Activated T-helper 2 cell treated with anti-CD3 and anti-CD28 coated beads, Interferon-gamma antibody, Interleukin-2, Interleukin-4, amounts not matched to agents 10 μg/mL and 5 μg/mL and 100 μg/mL, durations not matched to agents 14 hours and 24 hours and 36 hours (primary cell): Measurements from ENCODE around the gene MAP4K3. TPM values are rescaled to one million over a fixed set of nuclear protein-coding genes. Genes with fewer than 3 reads are reported as not detected.
"Not testable (repeated sequence)": the region's sequence is repeated elsewhere in the genome, so short reads cannot be mapped to it uniquely, and the experiment has no call there.

Source experiments
- DNase-seq: peaks from one replicate; pipeline ENCODE4 v3.0.0; 2021; ENCODE audit warnings: low spot score
- H3K27ac Mint-ChIP-seq: one replicate; pipeline ENCODE4 v1.8.0; 2021; ENCODE audit warnings: mixed read lengths
- H3K27me3 Mint-ChIP-seq: one replicate; pipeline ENCODE4 v1.8.0; 2021; ENCODE audit warnings: low read depth, mixed read lengths
- H3K36me3 Mint-ChIP-seq: one replicate; pipeline ENCODE4 v1.8.0; 2021; ENCODE audit warnings: low read depth, mixed read lengths
- H3K4me1 Mint-ChIP-seq: one replicate; pipeline ENCODE4 v1.8.0; 2021; ENCODE audit warnings: low read depth, mixed read lengths
- H3K4me3 Mint-ChIP-seq: one replicate; pipeline ENCODE4 v1.8.0; 2021; ENCODE audit warnings: low read depth, mild to moderate bottlenecking, moderate library complexity, mixed read lengths
- H3K9me3 Mint-ChIP-seq: one replicate; pipeline ENCODE4 v1.8.0; 2021; ENCODE audit warnings: mixed read lengths
- intact Hi-C: fragments of 100-400 bp; cut with micrococcal nuclease; formaldehyde crosslinking; loops from one replicate; pipeline ENCODE4 v1.15.1; 2023
- total RNA-seq: library from RNA; stranded (reverse); gene quantifications from 2 replicates; pipeline ENCODE4 v1.2.3, GENCODE V29; 2022

MAP4K3 gene
- total RNA-seq, 1 donor from 2014 or later, result 22.7 TPM

DNA sequence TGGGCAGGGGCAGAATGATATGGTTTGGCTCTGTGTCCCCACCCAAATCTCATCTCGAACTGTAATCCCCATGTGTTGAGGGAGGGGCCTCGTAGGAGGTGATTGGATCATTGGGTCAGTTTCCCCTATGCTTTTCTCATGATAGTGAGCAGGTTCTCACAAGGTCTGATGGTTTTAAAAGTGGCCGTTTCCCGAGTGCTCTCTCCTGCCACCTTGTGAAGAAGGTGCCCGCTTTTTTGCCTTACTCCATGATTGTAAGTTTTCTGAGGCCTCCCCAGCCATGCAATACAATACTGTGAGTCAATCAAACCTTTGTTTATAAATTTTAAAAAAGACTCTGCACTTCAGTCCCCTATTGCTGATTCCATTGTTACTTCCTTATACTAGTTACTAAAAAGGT lies 110.4 kb downstream of the MAP4K3 start:
- H3K9me3 Mint-ChIP-seq, result no peaks in the 10 kb centered on the region
- no peak for DNase-seq
- H3K4me3 Mint-ChIP-seq, result no peak overlapping the region
- intact Hi-C loops, result no loop called here
- H3K4me1 Mint-ChIP-seq, result peaks cover 10% of the 10 kb centered on the region
- no peaks in the 10 kb centered on the region for H3K27me3 Mint-ChIP-seq
- peaks cover 26% of the 10 kb centered on the region for H3K36me3 Mint-ChIP-seq
- no peak overlapping the region for H3K27ac Mint-ChIP-seq

DNA sequence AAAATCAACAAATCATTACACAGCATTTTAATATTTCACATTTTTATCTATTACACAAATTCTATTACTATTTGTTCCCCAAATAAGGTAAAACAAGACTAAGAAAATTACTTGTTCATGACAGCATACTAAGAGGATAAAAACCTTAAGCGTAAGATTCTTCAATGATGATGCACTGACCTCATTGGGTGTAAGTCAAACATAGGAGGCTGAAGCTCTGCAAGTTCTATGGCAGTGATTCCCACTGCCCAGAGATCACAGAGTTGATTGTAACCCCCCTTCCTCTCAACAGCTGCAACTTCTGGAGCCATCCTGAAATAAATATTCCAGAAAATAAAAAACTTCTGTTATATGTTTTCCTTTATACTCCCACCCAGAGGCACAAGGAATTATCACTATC lies 111.1 kb downstream of the MAP4K3 start:
- peaks cover 6% of the 10 kb centered on the region for H3K4me1 Mint-ChIP-seq
- H3K27ac Mint-ChIP-seq, result no peak overlapping the region
- no peaks in the 10 kb centered on the region for H3K9me3 Mint-ChIP-seq
- H3K27me3 Mint-ChIP-seq, result no peaks in the 10 kb centered on the region
- H3K4me3 Mint-ChIP-seq, result no peak overlapping the region
- H3K36me3 Mint-ChIP-seq, result peaks cover 21% of the 10 kb centered on the region
- DNase-seq, result no peak
- intact Hi-C loops, result no loop called here

DNA sequence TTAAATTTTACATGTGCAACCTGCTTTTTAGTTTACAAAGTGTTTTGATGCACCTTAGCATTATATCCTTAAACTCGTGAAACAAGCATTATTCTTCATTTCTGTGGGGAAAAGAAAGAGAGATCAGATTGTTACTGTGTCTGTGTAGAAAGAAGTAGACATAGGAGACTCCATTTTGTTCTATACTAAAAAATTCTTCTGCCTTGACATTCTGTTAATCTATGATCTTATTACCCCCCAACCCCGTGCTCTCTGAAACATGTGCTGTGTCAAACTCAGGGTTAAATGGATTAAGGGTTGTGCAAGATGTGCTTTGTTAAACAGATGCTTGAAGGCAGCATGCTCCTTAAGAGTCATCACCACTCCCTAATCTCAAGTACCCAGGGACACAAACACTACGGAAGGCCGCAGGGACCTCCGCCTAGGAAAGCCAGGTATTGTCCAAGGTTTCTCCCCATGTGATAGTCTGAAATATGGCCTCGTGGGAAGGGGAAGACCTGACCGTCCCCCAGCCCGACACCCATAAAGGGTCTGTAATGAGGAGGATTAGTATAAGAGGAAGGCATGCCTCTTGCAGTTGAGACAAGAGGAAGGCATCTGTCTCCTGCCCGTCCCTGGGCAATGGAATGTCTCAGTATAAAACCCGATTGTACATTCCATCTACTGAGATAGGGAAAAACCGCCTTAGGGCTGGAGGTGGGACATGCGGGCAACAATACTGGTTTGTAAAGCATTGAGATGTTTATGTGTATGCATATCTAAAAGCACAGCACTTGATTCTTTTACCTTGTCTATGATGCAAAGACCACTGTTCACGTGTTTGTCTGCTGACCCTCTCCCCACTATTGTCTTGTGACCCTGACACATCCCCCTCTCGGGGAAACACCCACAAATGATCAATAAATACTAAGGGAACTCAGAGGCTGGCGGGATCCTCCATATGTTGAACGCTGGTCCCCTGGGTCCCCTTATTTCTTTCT lies 115.7 kb downstream of the MAP4K3 start:
- DNase-seq, H3K27me3 Mint-ChIP-seq, H3K36me3 Mint-ChIP-seq, H3K4me3 Mint-ChIP-seq, H3K9me3 Mint-ChIP-seq, H3K4me1 Mint-ChIP-seq, intact Hi-C loops, H3K27ac Mint-ChIP-seq: not testable (repeated sequence)

DNA sequence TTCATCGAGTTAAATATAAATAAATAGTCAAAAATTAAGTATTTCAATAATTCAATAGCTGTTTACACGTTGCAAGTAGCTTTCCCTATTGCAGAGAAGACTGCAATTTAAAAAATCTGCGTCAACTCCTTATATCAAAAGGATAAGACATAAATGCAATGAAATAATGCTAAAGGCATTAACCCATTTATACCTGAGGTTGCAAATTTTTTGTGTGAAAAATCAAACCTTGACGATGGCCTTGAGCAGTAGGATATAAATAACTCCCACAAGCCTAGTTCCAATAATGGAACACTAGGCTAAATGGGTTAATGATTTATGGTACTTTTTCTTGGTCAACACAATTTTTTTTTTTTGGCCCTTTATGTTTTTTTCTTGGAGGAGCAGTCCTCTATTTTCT lies 116.9 kb downstream of the MAP4K3 start:
- Mint-ChIP-seq H3K27ac (no peak overlapping the region), H3K4me1 (no peaks in the 10 kb centered on the region), H3K4me3 (no peak overlapping the region), H3K9me3 (no peaks in the 10 kb centered on the region), H3K27me3 (no peaks in the 10 kb centered on the region), H3K36me3 (peaks cover 5% of the 10 kb centered on the region)
- intact Hi-C loops, result no loop called here
- DNase-seq, result no peak

DNA sequence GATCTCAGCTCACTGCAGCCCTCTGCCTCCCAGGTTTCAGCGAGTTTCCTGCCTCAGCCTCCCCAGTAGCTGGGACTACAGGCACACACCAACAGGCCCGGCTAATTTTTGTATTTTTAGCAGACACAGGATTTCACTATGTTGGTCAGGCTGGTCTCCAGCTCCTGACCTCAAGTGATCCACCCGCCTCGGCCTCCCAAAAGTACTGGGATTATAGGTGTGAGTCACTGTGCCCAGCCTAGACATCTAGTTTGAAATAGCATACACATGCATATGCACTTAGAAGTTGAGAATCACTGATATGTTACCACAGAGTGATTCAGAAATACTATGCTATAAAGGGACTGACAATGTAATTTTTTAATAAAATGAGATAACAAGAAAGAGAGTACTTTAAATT lies 123.5 kb downstream of the MAP4K3 start:
- no peak overlapping the region for H3K4me3 Mint-ChIP-seq
- no peak for DNase-seq
- H3K4me1 Mint-ChIP-seq, result no peaks in the 10 kb centered on the region
- intact Hi-C loops, result no loop called here
- H3K9me3 Mint-ChIP-seq, result no peaks in the 10 kb centered on the region
- H3K27me3 Mint-ChIP-seq, result no peaks in the 10 kb centered on the region
- no peak overlapping the region for H3K27ac Mint-ChIP-seq
- H3K36me3 Mint-ChIP-seq, result peaks cover 5% of the 10 kb centered on the region

DNA sequence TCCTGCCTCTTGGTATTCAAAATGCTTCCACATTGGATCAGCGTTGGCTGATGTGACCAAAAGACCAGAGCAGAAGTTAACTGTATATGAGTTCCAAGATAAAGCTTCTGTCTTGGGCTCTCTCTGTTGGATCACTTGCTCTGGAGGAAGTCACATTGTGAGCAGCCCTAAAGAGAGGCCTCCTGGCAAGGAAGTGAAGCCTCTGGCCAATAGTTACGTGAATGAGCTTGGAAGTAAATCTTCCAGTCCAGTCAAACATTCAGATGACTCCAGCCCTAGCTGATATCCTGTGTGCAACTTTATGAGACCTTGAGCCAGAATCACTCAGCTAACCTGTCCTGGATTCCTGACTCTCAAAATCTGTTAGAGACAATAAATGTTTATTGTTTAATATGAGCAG lies 125.6 kb downstream of the MAP4K3 start:
- intact Hi-C loops, result no loop called here
- DNase-seq, result no peak
- Mint-ChIP-seq H3K36me3 (no peaks in the 10 kb centered on the region), H3K4me3 (no peak overlapping the region), H3K27me3 (no peaks in the 10 kb centered on the region), H3K9me3 (no peaks in the 10 kb centered on the region), H3K4me1 (no peaks in the 10 kb centered on the region), H3K27ac (no peak overlapping the region)

DNA sequence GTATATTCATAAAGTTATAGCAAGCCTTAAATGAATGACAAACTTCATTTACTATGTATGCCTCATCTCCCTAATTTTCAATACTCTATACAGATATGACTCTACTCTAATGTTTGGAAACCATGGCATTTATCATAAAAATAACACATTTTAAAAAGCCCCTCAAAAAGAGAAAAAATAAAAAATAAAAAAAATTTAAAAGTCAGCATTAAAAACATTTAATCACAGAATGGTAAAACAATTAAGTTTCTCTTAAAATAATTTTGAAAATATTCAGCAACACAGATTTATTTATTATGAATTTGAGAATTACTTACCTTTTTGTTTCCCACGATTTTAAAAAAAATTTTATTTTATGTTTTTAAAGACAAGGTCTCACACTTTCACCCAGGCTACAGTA lies 128.3 kb downstream of the MAP4K3 start:
- Mint-ChIP-seq H3K27me3 (no peaks in the 10 kb centered on the region), H3K36me3 (no peaks in the 10 kb centered on the region), H3K27ac (no peak overlapping the region), H3K4me1 (no peaks in the 10 kb centered on the region), H3K9me3 (no peaks in the 10 kb centered on the region), H3K4me3 (no peak overlapping the region)
- intact Hi-C loops, result no loop called here
- DNase-seq, result no peak

DNA sequence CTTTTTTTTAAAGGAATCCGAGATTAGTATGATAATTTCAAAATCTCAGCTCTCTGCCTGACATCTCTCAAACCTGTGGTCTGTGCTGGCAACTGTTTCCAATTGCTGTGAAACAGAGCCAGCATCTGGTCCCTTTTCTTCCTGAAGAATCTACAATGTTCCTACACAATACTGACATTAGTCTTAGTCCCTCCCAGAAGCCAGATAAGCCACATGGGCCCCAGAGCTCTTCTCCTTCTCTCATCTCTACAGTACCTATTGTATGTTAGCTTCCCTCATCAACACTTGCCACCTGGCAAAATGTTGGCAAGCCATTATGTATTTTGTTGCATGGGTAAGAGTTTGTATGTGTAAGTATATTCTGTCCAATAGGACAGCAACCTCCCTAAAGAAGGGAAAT lies 130.5 kb downstream of the MAP4K3 start:
- Mint-ChIP-seq H3K36me3 (no peaks in the 10 kb centered on the region), H3K9me3 (no peaks in the 10 kb centered on the region), H3K4me3 (no peak overlapping the region), H3K27ac (no peak overlapping the region), H3K4me1 (no peaks in the 10 kb centered on the region), H3K27me3 (no peaks in the 10 kb centered on the region)
- no peak for DNase-seq
- intact Hi-C loops, result no loop called here

DNA sequence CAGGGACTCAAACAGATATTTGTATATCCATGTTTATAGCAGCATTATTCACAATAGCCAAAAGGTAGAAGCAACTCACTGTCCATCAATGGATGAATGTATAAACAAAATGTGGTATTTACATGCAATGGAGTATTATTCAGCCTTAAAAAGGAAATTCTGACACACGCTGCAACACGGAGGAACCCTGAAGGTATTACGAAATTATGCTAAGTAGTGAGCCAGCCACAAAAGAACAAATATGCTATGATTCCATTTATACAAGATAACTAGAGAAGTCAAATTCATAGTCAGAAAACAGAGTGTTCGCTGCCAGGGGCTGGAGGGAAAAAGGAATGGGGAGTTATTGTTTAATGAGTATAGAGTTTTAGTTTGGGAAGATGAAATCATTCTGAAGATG lies 132.4 kb downstream of the MAP4K3 start:
- Mint-ChIP-seq H3K27ac (no peak overlapping the region), H3K27me3 (no peaks in the 10 kb centered on the region), H3K4me1 (no peaks in the 10 kb centered on the region), H3K9me3 (no peaks in the 10 kb centered on the region), H3K4me3 (no peak overlapping the region), H3K36me3 (no peaks in the 10 kb centered on the region)
- intact Hi-C loops, result no loop called here
- no peak for DNase-seq

DNA sequence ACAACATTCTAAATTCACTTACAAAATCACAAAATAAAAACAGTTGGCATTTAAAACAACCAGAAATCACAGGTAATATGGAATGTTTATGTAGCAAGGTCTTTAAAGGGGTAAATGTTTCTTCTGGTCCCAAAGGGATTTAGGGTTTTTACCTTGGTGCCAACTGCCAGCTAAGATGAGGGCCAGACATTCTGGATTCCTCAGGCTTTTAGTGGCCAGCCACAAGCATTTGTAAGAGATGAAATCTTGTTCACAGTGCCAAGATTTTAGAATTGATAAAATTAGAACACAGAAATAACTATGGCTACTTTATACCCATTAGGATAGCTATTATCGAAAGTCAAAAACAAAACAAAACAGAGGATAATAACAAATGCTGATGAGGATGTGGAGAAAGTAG lies 132.9 kb downstream of the MAP4K3 start:
- no peak overlapping the region for H3K27ac Mint-ChIP-seq
- no peak for DNase-seq
- H3K9me3 Mint-ChIP-seq, result no peaks in the 10 kb centered on the region
- no peaks in the 10 kb centered on the region for H3K36me3 Mint-ChIP-seq
- no peaks in the 10 kb centered on the region for H3K27me3 Mint-ChIP-seq
- no peaks in the 10 kb centered on the region for H3K4me1 Mint-ChIP-seq
- intact Hi-C loops, result no loop called here
- H3K4me3 Mint-ChIP-seq, result no peak overlapping the region

DNA sequence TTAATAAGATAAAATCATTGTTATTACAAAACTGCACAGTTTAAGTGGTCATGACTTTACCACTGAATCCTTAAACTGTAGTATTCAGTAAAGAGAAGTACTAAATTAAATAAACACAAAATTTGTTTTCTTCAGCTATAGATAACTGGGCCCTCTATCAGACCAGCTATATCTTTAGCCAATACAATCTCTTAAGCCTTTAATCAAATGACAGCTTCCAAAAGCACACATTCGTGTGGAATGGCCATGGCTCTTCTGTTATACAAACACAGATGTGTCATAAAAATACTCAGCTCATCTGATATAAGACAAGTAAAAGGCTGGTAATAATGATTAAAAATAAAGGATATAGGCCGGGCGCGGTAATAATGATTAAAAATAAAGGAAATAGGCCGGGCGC lies 135.7 kb downstream of the MAP4K3 start:
- H3K36me3 Mint-ChIP-seq, result peaks cover 4% of the 10 kb centered on the region
- H3K4me1 Mint-ChIP-seq, result no peaks in the 10 kb centered on the region
- no peak for DNase-seq
- H3K27ac Mint-ChIP-seq, result no peak overlapping the region
- intact Hi-C loops, result no loop called here
- H3K4me3 Mint-ChIP-seq, result no peak overlapping the region
- no peaks in the 10 kb centered on the region for H3K9me3 Mint-ChIP-seq
- no peaks in the 10 kb centered on the region for H3K27me3 Mint-ChIP-seq

DNA sequence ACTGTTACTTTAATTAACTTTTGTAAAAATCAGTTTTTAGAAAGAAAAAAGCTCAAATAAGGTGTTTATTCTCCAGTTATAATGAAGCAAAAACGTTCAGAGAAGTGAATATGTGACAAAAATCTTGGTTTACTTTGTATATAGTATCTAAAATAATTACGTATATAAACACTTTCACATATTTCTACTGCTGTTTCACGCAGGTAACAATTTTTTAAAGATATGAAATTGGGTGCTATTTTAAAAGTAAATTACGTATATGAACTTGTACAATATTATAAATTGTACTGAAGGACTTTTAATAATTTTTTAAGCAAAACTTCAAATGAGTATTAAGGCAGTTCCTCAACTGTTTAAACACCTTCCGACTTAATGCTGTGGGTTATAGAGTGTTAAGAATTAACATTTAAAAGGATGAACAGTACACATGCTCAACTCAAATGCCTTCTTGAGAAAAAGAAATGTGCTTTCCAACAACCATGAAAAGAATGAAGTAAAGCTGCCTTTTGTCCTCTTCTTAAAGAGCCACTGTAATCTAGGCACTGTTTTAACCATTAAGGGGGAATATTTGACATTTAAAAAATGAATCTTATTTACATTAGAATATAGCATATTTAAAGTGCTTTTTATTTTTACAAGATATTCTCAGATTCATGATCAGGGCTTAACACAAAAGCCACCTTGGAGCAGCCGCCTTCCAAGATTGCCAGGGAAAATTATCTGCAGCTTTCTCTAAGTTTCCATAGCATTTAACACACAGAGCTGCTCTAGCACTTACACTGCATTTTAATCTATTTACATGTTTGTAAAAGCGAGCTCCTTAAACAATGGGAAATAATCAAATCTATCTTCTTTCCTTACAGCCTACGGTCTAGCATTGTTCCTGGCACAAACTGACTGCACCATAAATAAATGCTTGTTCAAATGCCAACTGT lies 136.8 kb downstream of the MAP4K3 start:
- intact Hi-C loops, result no loop called here
- H3K27me3 Mint-ChIP-seq, result no peaks in the 10 kb centered on the region
- H3K27ac Mint-ChIP-seq, result no peak overlapping the region
- no peaks in the 10 kb centered on the region for H3K4me1 Mint-ChIP-seq
- no peaks in the 10 kb centered on the region for H3K9me3 Mint-ChIP-seq
- H3K36me3 Mint-ChIP-seq, result peaks cover 4% of the 10 kb centered on the region
- H3K4me3 Mint-ChIP-seq, result no peak overlapping the region
- no peak for DNase-seq

DNA sequence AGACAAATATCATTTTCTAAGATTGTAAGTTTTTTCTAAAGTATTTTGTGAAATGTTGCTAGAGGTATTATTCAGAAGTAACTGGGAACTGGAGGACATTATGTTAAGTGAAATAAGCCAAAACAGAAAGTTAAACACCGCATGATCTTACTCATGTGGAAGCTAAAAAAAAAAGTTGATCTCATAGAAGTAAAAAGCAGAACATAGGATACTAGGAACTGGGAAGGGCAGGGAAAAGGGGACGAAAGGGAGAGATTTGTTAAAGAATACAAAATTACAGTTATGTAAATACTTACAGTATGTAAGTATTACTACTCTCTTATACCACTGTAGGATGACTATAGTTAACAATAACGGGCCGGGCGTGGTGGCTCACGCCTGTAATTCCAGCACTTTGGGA lies 146.7 kb downstream of the MAP4K3 start:
- no peak for DNase-seq
- Mint-ChIP-seq H3K4me3 (no peak overlapping the region), H3K9me3 (no peaks in the 10 kb centered on the region), H3K4me1 (peaks cover 1% of the 10 kb centered on the region), H3K27me3 (no peaks in the 10 kb centered on the region), H3K36me3 (peaks cover 18% of the 10 kb centered on the region), H3K27ac (no peak overlapping the region)
- intact Hi-C loops, result no loop called here
